SK-N-SH (cell line): Measurements from ENCODE around the gene ADAMTS7. TPM values are rescaled to one million over a fixed set of nuclear protein-coding genes. Genes with fewer than 3 reads are reported as not detected.
A peak's percentile ranks its signal among the peaks of the same experiment; 100 is the strongest.

Experiments
- CTCF ChIA-PET: fragments of 300-600, 350-600 bp; formaldehyde crosslinking; extraction: SDS; loops from one replicate; lab custom pipeline; 2021; lab: Yijun Ruan, JAX
- POLR2A ChIA-PET: fragments of 350-600 bp; sonication (Branson Sonifier 250); formaldehyde crosslinking; extraction: SDS; loops from one replicate; lab custom pipeline; 2020; ENCODE audit warnings: antibody characterized with exemption, inconsistent platforms; lab: Yijun Ruan, JAX
- DNase-seq: peaks from one replicate; pipeline ENCODE4 v3.0.0; 2012
- H2AFZ ChIP-seq: fragments of 200-600 bp; sonication (generic); 2 replicates; pipeline ENCODE4 v1.8.1; 2016; ENCODE audit warnings: antibody characterized with exemption, mild to moderate bottlenecking, low read depth
- H3F3A ChIP-seq: fragments of 200-600 bp; sonication (generic); replicated peaks from 2 replicates; pipeline ENCODE3; 2016; ENCODE audit warnings: antibody characterized with exemption, mild to moderate bottlenecking; ENCODE audit not compliant: insufficient read depth
- H3K27ac ChIP-seq, 2 experiments: fragments of 200-500 bp in 1 of 2; fragments of 200-600 bp in 1 of 2; sonication (Bioruptor generic) in 1 of 2; sonication (generic), shearing (Covaris generic) in 1 of 2; 2 replicates each; pipeline versions ENCODE4 v1.5.1 to v1.6.1; 2014 to 2016; ENCODE audit warnings: low read depth in 2 of 2, inconsistent platforms in 1 of 2, low read length in 1 of 2, mild to moderate bottlenecking in 1 of 2, mixed read lengths in 1 of 2
- H3K27me3 ChIP-seq: fragments of 200-600 bp; sonication (generic), shearing (Covaris generic); 2 replicates; pipeline ENCODE4 v1.6.1; 2016; ENCODE audit warnings: mixed run types; ENCODE audit not compliant: insufficient read depth
- H3K36me3 ChIP-seq, 2 experiments: fragments of 200-500 bp in 1 of 2; fragments of 200-600 bp in 1 of 2; sonication (Bioruptor generic) in 1 of 2; sonication (generic) in 1 of 2; replicated peaks in 1 of 2; 2 replicates each; pipeline versions ENCODE3 to v1.5.1; 2014 to 2016; ENCODE audit warnings: low read length in 1 of 2, mild to moderate bottlenecking in 1 of 2; ENCODE audit not compliant: insufficient read depth in 2 of 2, control insufficient read depth in 1 of 2
- H3K4me1 ChIP-seq, 2 experiments: fragments of 200-500 bp in 1 of 2; fragments of 200-600 bp in 1 of 2; sonication (Bioruptor generic) in 1 of 2; sonication (generic), shearing (Covaris generic) in 1 of 2; 2 replicates each; pipeline versions ENCODE4 v1.5.1 to v1.6.1; 2014 to 2016; ENCODE audit warnings: low read depth in 1 of 2, low read length in 1 of 2, mixed run types in 1 of 2; ENCODE audit not compliant: insufficient read depth in 2 of 2, control insufficient read depth in 1 of 2
- H3K4me2 ChIP-seq: fragments of 200-600 bp; sonication (generic), shearing (Covaris generic); 2 replicates; pipeline ENCODE4 v1.6.1; 2017; ENCODE audit warnings: mixed run types
- H3K4me3 ChIP-seq, 2 experiments: fragments of 200-500 bp in 1 of 2; fragments of 200-600 bp in 1 of 2; sonication (Bioruptor generic) in 1 of 2; sonication (generic), shearing (Covaris generic) in 1 of 2; 2 replicates each; pipeline versions ENCODE4 v1.5.1 to v1.8.1; 2014 to 2016; ENCODE audit warnings: low read depth in 2 of 2, inconsistent platforms in 1 of 2, low read length in 1 of 2, mild to moderate bottlenecking in 1 of 2, mixed read lengths in 1 of 2, moderate library complexity in 1 of 2
- H3K79me2 ChIP-seq: fragments of 200-600 bp; sonication (generic); 2 replicates; pipeline ENCODE4 v1.8.1; 2017; ENCODE audit warnings: mild to moderate bottlenecking; ENCODE audit not compliant: insufficient read depth
- H3K9ac ChIP-seq: fragments of 200-600 bp; sonication (generic); 2 replicates; pipeline ENCODE4 v1.6.1; 2017; ENCODE audit warnings: mixed run types
- H3K9me2 ChIP-seq: fragments of 200-600 bp; sonication (generic); 2 replicates; pipeline ENCODE4 v1.6.1; 2017; ENCODE audit warnings: mixed run types
- H3K9me3 ChIP-seq: fragments of 200-600 bp; sonication (generic); 2 replicates; pipeline ENCODE4 v1.6.1; 2017; ENCODE audit warnings: mixed run types, mild to moderate bottlenecking, moderate library complexity
- H4K20me1 ChIP-seq: fragments of 200-600 bp; sonication (generic); 2 replicates; pipeline ENCODE4 v1.6.1; 2017; ENCODE audit warnings: mild to moderate bottlenecking, mixed run types; ENCODE audit not compliant: insufficient read depth
- ELF1 ChIP-seq: IDR thresholded peaks from 2 replicates; pipeline ENCODE4 v1.4.0; 2012
- EP300 ChIP-seq, 2 experiments: IDR thresholded peaks; 2 replicates each; pipeline versions ENCODE4 v1.4.0 to v1.6.1; 2012; ENCODE audit warnings: borderline replicate concordance in 1 of 2, low read depth in 1 of 2, low read length in 1 of 2
- EZH2phosphoT487 ChIP-seq: fragments of 200-600 bp; sonication (generic); IDR thresholded peaks from 2 replicates; pipeline ENCODE4 v1.6.1; 2017; ENCODE audit warnings: low read depth, mixed run types, mild to moderate bottlenecking, antibody characterized with exemption, moderate library complexity, borderline replicate concordance
- FOSL2 ChIP-seq: IDR thresholded peaks from 2 replicates; pipeline ENCODE4 v1.4.0; 2012; ENCODE audit warnings: low read depth, mild to moderate bottlenecking, moderate library complexity, borderline replicate concordance
- FOXJ3 ChIP-seq: sonication (generic); formaldehyde crosslinking; IDR thresholded peaks from 2 replicates; pipeline ENCODE4 v1.5.1; 2020; ENCODE audit warnings: mild to moderate bottlenecking, missing genetic modification reagents
- FOXM1 ChIP-seq: IDR thresholded peaks from 2 replicates; pipeline ENCODE4 v1.4.0; 2012; ENCODE audit warnings: low read depth, mild to moderate bottlenecking
- GATA2 ChIP-seq: sonication (generic); formaldehyde crosslinking; IDR thresholded peaks from 2 replicates; pipeline ENCODE4 v1.5.0; 2020; ENCODE audit warnings: mild to moderate bottlenecking, missing genetic modification reagents
- JUND ChIP-seq: IDR thresholded peaks from 2 replicates; pipeline ENCODE4 v1.4.0; 2012
- MXI1 ChIP-seq: IDR thresholded peaks from 2 replicates; pipeline ENCODE4 v1.6.1; 2012; ENCODE audit warnings: mild to moderate bottlenecking, low read depth, low read length, improper control_type of control experiment
- NRF1 ChIP-seq: IDR thresholded peaks from 2 replicates; pipeline ENCODE4 v1.6.1; 2012; ENCODE audit warnings: low read depth, mild to moderate bottlenecking, low read length
- RCOR1 ChIP-seq: fragments of 150-350 bp; IDR thresholded peaks from 2 replicates; pipeline ENCODE4 v1.6.1; 2017; ENCODE audit warnings: antibody characterized with exemption, low read length
- RFX5 ChIP-seq: IDR thresholded peaks from 2 replicates; pipeline ENCODE4 v1.6.1; 2012; ENCODE audit warnings: mild to moderate bottlenecking, improper control_type of control experiment, low read length
- SIN3A ChIP-seq: IDR thresholded peaks from 2 replicates; pipeline ENCODE4 v1.6.1; 2012; ENCODE audit warnings: low read depth, mild to moderate bottlenecking, low read length, moderate library complexity, borderline replicate concordance
- TAF1 ChIP-seq: IDR thresholded peaks from 2 replicates; pipeline ENCODE4 v1.6.1; 2012; ENCODE audit warnings: low read depth, mild to moderate bottlenecking, low read length, moderate library complexity, borderline replicate concordance
- WGBS: methylation state at CpG from one replicate; pipeline ENCODE4 v1.1.6; 2017; ENCODE audit warnings: low lambda C conversion rate; 5-methylcytosine and 5-hydroxymethylcytosine counted together
- polyA plus RNA-seq, 3 experiments: library from polyadenylated mRNA; depleted of rRNA; stranded (reverse); fragments of >200 nt; gene quantifications; 2 replicates each; pipeline ENCODE4 v1.2.3, GENCODE V29; 2012
- TF ChIP-seq, protein P1 (sequence below): fragments of 150-350 bp; IDR thresholded peaks from 2 replicates; pipeline ENCODE4 v1.6.1; 2017; ENCODE audit warnings: antibody characterized with exemption, low read length, low read depth, borderline replicate concordance
- TF ChIP-seq, protein P2 (sequence below): IDR thresholded peaks from 2 replicates; pipeline ENCODE4 v1.6.1; 2012; ENCODE audit warnings: mild to moderate bottlenecking, low read depth, low read length, moderate library complexity
- TF ChIP-seq, protein P3 (sequence below): IDR thresholded peaks from 2 replicates; pipeline ENCODE4; 2012
- TF ChIP-seq, protein P4 (sequence below): fragments of 200-600 bp; sonication (generic); IDR thresholded peaks from 2 replicates; pipeline ENCODE4 v1.6.1; 2017; ENCODE audit warnings: antibody characterized with exemption, mild to moderate bottlenecking, moderate library complexity

The ADAMTS7 gene
- polyA plus RNA-seq, 1 of the 3 experiments (the other 2 are of a cell fraction), result 17.9 TPM

DNA sequence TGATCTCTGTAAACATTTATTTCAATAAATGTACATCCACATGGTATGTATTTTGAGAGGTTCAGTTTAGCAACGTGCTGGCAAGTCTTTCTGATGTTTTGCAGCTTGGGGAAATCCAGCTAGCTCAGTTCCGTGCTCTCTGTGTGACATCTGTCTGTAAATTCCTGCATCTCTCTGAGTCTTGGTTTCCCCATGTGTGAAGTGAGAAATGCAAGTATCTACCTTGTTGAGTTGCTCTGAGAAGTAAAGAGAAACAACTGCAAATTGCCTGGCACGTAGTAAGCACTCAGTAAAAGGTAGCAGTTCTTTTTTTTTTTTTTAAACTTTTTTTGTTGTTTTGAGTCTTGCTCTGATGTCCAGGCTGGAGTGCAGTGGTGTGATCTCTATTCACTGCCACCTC, 31.3 kb upstream of the ADAMTS7 start:
- Histone ChIP-seq H3K27ac (no peak overlapping the region), H3K4me1 (peaks cover 0 to 2% of the 10 kb centered on the region in 2 experiments; a peak in 1 of 4 replicates), H2AFZ (no peak overlapping the region), H3K4me2 (no peak overlapping the region), H3F3A (no peaks in the 10 kb centered on the region), H3K4me3 (no peak overlapping the region), H3K9me2 (no peaks in the 10 kb centered on the region), H3K9me3 (no peaks in the 10 kb centered on the region), H3K27me3 (no peaks in the 10 kb centered on the region), H4K20me1 (no peaks in the 10 kb centered on the region), H3K9ac (no peak overlapping the region), H3K79me2 (no peaks in the 10 kb centered on the region), H3K36me3 (no peaks in the 10 kb centered on the region)
- ChIA-PET POLR2A (no interaction called here), CTCF (interaction anchor here (1.3 to 1.4 kb wide), 2 partner anchors 18 to 31 kb away, joined by 3 read pairs; partner anchors contain the start of gene ADAMTS7)
- TF ChIP-seq, protein P1, sequence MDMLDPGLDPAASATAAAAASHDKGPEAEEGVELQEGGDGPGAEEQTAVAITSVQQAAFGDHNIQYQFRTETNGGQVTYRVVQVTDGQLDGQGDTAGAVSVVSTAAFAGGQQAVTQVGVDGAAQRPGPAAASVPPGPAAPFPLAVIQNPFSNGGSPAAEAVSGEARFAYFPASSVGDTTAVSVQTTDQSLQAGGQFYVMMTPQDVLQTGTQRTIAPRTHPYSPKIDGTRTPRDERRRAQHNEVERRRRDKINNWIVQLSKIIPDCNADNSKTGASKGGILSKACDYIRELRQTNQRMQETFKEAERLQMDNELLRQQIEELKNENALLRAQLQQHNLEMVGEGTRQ, result no peak
- TF ChIP-seq NRF1 (no peak), FOXJ3 (CRISPR knock-in tag) (no peak), RFX5 (no peak), EP300 (IDR thresholded peaks at IDR 0.05; ENCODE audit: borderline replicate concordance in 1 of 2, low read depth in 1 of 2, low read length in 1 of 2) (no peak), SIN3A (no peak)
- 52% methylated on average over 3 of the region's 3 CpGs for WGBS
- no peak for DNase-seq

DNA sequence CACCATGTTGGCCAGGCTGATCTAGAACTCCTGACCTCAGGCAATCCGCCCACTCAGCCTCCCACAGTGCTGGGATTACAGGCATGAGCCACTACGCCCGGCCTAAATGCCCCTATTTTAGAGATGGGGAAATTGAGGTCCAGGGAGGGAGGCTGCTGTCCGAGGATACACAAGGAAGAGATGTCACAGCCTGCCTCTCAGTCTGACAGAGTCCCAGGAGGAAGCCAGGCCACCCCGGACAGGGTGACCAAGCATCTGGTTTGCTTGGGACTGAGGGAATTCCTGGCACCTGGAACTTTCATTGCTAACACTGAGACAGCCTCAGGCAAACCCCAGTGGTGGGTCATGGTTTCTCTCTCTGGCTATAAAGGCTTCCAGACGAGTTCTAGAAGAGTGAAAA, 30.6 kb upstream of the ADAMTS7 start:
- no peaks in the 10 kb centered on the region for H3K79me2 ChIP-seq
- H3K9me2 ChIP-seq, result no peaks in the 10 kb centered on the region
- no peak overlapping the region for H3K4me3 ChIP-seq
- no peak overlapping the region for H3K9ac ChIP-seq
- no peaks in the 10 kb centered on the region for H3K36me3 ChIP-seq
- no peaks in the 10 kb centered on the region for H3K9me3 ChIP-seq
- WGBS, result 60% methylated on average over 6 of the region's 6 CpGs
- H3K4me2 ChIP-seq, result no peak overlapping the region
- H2AFZ ChIP-seq, result no peak overlapping the region
- no peak overlapping the region for H3K27ac ChIP-seq
- no peaks in the 10 kb centered on the region for H4K20me1 ChIP-seq
- DNase-seq, result peak; percentile 36
- no peaks in the 10 kb centered on the region for H3F3A ChIP-seq
- ChIA-PET POLR2A (no interaction called here), CTCF (interaction anchor here (1.4 kb wide), 1 partner anchor 31 kb away, joined by 3 read pairs; the partner anchor contains the start of gene ADAMTS7)
- H3K27me3 ChIP-seq, result no peaks in the 10 kb centered on the region
- H3K4me1 ChIP-seq, result peaks cover 0 to 2% of the 10 kb centered on the region in 2 experiments; a peak in 1 of 4 replicates
- TF ChIP-seq TAF1, result no peak
- TF ChIP-seq EZH2phosphoT487, result no peak
- no peak for TF ChIP-seq GATA2
- no peak for TF ChIP-seq MXI1
- TF ChIP-seq, protein P2, sequence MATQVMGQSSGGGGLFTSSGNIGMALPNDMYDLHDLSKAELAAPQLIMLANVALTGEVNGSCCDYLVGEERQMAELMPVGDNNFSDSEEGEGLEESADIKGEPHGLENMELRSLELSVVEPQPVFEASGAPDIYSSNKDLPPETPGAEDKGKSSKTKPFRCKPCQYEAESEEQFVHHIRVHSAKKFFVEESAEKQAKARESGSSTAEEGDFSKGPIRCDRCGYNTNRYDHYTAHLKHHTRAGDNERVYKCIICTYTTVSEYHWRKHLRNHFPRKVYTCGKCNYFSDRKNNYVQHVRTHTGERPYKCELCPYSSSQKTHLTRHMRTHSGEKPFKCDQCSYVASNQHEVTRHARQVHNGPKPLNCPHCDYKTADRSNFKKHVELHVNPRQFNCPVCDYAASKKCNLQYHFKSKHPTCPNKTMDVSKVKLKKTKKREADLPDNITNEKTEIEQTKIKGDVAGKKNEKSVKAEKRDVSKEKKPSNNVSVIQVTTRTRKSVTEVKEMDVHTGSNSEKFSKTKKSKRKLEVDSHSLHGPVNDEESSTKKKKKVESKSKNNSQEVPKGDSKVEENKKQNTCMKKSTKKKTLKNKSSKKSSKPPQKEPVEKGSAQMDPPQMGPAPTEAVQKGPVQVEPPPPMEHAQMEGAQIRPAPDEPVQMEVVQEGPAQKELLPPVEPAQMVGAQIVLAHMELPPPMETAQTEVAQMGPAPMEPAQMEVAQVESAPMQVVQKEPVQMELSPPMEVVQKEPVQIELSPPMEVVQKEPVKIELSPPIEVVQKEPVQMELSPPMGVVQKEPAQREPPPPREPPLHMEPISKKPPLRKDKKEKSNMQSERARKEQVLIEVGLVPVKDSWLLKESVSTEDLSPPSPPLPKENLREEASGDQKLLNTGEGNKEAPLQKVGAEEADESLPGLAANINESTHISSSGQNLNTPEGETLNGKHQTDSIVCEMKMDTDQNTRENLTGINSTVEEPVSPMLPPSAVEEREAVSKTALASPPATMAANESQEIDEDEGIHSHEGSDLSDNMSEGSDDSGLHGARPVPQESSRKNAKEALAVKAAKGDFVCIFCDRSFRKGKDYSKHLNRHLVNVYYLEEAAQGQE, result no peak
- TF ChIP-seq, protein P1, result no peak
- TF ChIP-seq, protein P3, sequence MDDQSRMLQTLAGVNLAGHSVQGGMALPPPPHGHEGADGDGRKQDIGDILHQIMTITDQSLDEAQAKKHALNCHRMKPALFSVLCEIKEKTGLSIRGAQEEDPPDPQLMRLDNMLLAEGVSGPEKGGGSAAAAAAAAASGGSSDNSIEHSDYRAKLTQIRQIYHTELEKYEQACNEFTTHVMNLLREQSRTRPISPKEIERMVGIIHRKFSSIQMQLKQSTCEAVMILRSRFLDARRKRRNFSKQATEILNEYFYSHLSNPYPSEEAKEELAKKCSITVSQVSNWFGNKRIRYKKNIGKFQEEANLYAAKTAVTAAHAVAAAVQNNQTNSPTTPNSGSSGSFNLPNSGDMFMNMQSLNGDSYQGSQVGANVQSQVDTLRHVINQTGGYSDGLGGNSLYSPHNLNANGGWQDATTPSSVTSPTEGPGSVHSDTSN, result no peak
- TF ChIP-seq JUND, result no peak
- no peak for TF ChIP-seq ELF1
- no peak for TF ChIP-seq RCOR1
- TF ChIP-seq, protein P4, sequence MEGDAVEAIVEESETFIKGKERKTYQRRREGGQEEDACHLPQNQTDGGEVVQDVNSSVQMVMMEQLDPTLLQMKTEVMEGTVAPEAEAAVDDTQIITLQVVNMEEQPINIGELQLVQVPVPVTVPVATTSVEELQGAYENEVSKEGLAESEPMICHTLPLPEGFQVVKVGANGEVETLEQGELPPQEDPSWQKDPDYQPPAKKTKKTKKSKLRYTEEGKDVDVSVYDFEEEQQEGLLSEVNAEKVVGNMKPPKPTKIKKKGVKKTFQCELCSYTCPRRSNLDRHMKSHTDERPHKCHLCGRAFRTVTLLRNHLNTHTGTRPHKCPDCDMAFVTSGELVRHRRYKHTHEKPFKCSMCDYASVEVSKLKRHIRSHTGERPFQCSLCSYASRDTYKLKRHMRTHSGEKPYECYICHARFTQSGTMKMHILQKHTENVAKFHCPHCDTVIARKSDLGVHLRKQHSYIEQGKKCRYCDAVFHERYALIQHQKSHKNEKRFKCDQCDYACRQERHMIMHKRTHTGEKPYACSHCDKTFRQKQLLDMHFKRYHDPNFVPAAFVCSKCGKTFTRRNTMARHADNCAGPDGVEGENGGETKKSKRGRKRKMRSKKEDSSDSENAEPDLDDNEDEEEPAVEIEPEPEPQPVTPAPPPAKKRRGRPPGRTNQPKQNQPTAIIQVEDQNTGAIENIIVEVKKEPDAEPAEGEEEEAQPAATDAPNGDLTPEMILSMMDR, result no peak
- no peak for TF ChIP-seq FOSL2
- TF ChIP-seq RFX5, result no peak
- TF ChIP-seq FOXM1, result no peak
